SJSA1 (cell line): Measurements from ENCODE around the gene XRCC2. TPM values are rescaled to one million over a fixed set of nuclear protein-coding genes. Genes with fewer than 3 reads are reported as not detected.

ENCODE experiments used
- DNase-seq, 2 experiments: peaks; one replicate each; pipeline ENCODE4 v3.0.0-alpha.2; 2015 to 2020; ENCODE audit warnings: low spot score in 2 of 2, low read depth in 1 of 2
- H3K27ac ChIP-seq: fragments of 250-450 bp; sonication (Bioruptor Pico); 2 replicates; pipeline ENCODE4 v1.5.1; 2020; ENCODE audit warnings: mild to moderate bottlenecking, moderate library complexity
- H3K27me3 ChIP-seq: fragments of 250-450 bp; sonication (Bioruptor Pico); replicated peaks from 2 replicates; pipeline ENCODE4 v1.5.1; 2020; ENCODE audit warnings: mild to moderate bottlenecking, moderate library complexity
- H3K36me3 ChIP-seq: fragments of 250-450 bp; sonication (Bioruptor Pico); 2 replicates; pipeline ENCODE4 v1.5.1; 2020; ENCODE audit warnings: mild to moderate bottlenecking
- H3K4me1 ChIP-seq: fragments of 250-450 bp; sonication (Bioruptor Pico); replicated peaks from 2 replicates; pipeline ENCODE4 v1.6.1; 2021; ENCODE audit warnings: mild to moderate bottlenecking
- H3K4me3 ChIP-seq: fragments of 250-450 bp; sonication (Bioruptor Pico); 2 replicates; pipeline ENCODE4 v1.5.1; 2020; ENCODE audit warnings: mild to moderate bottlenecking
- H3K9me3 ChIP-seq: fragments of 250-450 bp; sonication (Bioruptor Pico); replicated peaks from 2 replicates; pipeline ENCODE4 v1.5.1; 2020; ENCODE audit warnings: mild to moderate bottlenecking
- total RNA-seq: library from RNA; depleted of rRNA; stranded (reverse); fragments of >200 nt; shearing (Covaris generic); gene quantifications from 2 replicates; pipeline ENCODE4 v1.2.3, GENCODE V29; 2014

The XRCC2 gene
- total RNA-seq, 1 experiment from 2014 or later: 12.1 TPM

GRCh38 chr7:152674860-152675758, 832 bp downstream of the XRCC2 start:
- peak overlapping the region; percentile 61 for H3K4me3 ChIP-seq
- H3K27ac ChIP-seq: peak overlapping the region; percentile 57
- H3K9me3 ChIP-seq: no peaks in the 10 kb centered on the region
- no peaks in the 10 kb centered on the region for H3K36me3 ChIP-seq
- no peaks in the 10 kb centered on the region for H3K27me3 ChIP-seq
- DNase-seq: peak; percentile 57 to 60
- no peaks in the 10 kb centered on the region for H3K4me1 ChIP-seq

- Histone ChIP-seq H3K27ac (no peak overlapping the region), H3K9me3 (no peaks in the 10 kb centered on the region), H3K27me3 (no peaks in the 10 kb centered on the region), H3K4me1 (no peaks in the 10 kb centered on the region), H3K36me3 (peaks cover 6% of the 10 kb centered on the region; the same call in 1 of the 2 replicates), H3K4me3 (no peak overlapping the region)
- no peak for DNase-seq
These were observed 2.0 kb downstream of the XRCC2 start for GRCh38 chr7:152673897-152674296.

DNA sequence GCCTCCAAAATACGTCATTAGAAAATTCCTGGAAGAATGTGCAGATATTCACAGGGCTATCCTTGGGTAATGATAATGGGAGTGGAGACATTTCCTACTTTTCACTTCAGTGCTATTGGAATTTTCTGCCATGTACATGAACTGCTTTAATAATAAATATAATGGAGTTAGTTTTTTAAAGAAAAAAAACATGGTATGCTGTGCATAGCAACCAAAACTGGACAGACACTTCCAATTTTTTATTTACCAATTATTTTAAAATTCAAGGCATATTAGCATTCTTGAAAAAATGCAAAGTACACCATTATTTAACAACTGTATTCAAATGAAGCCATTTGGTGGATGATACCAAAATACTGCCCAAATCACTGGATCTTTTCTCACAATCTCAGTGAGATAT, 3.3 kb downstream of the XRCC2 start:
- peaks cover 16% of the 10 kb centered on the region for H3K36me3 ChIP-seq
- no peaks in the 10 kb centered on the region for H3K27me3 ChIP-seq
- H3K27ac ChIP-seq: no peak overlapping the region

GRCh38 chr7:152669758-152670157, 6.2 kb downstream of the XRCC2 start:
- H3K27me3 ChIP-seq: no peaks in the 10 kb centered on the region
- no peak for DNase-seq
- H3K4me3 ChIP-seq: no peak overlapping the region

More for the DNA sequence above, 3.3 kb downstream of the XRCC2 start:
- no peaks in the 10 kb centered on the region for H3K9me3 ChIP-seq
- DNase-seq: no peak
- no peaks in the 10 kb centered on the region for H3K4me1 ChIP-seq
- H3K4me3 ChIP-seq: no peak overlapping the region

DNA sequence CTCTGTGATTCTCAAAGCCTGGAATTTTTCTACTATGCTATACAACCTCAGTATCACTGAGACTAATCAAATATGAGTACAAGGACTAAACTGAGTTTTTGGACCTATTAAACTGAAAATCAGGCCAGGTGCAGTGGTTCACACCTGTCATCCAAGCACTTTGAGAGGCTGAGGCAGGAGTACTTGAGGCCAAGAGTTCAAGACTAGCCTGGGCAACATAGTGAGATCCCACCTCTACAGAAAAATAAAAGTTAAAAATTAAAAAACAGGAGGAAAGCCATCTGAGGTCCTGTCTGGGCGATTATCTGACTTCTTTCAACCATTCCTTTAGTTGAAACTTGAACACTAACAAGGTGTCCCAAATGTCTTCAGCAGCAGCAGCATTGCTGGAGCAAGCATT, 7.0 kb downstream of the XRCC2 start:
- DNase-seq: no peak
- H3K4me3 ChIP-seq: no peak overlapping the region
- H3K9me3 ChIP-seq: no peaks in the 10 kb centered on the region
- H3K4me1 ChIP-seq: no peaks in the 10 kb centered on the region
- no peak overlapping the region for H3K27ac ChIP-seq
- peaks cover 22% of the 10 kb centered on the region for H3K36me3 ChIP-seq
- no peaks in the 10 kb centered on the region for H3K27me3 ChIP-seq

More at GRCh38 chr7:152669758-152670157, 6.2 kb downstream of the XRCC2 start:
- no peak overlapping the region for H3K27ac ChIP-seq
- no peaks in the 10 kb centered on the region for H3K9me3 ChIP-seq
- peaks cover 22% of the 10 kb centered on the region for H3K36me3 ChIP-seq
- H3K4me1 ChIP-seq: no peaks in the 10 kb centered on the region

- no peaks in the 10 kb centered on the region for H3K27me3 ChIP-seq
- H3K27ac ChIP-seq: no peak overlapping the region
- no peak overlapping the region for H3K4me3 ChIP-seq
- H3K36me3 ChIP-seq: peaks cover 22% of the 10 kb centered on the region
- no peaks in the 10 kb centered on the region for H3K4me1 ChIP-seq
- no peak for DNase-seq
- H3K9me3 ChIP-seq: no peaks in the 10 kb centered on the region
These were observed 8.0 kb downstream of the XRCC2 start for GRCh38 chr7:152667958-152668357.

GRCh38 chr7:152666078-152666477, 9.9 kb downstream of the XRCC2 start:
- DNase-seq: no peak
- Histone ChIP-seq H3K4me1 (no peaks in the 10 kb centered on the region), H3K4me3 (no peak overlapping the region), H3K36me3 (peaks cover 22% of the 10 kb centered on the region), H3K9me3 (no peaks in the 10 kb centered on the region), H3K27ac (no peak overlapping the region), H3K27me3 (no peaks in the 10 kb centered on the region)

DNA sequence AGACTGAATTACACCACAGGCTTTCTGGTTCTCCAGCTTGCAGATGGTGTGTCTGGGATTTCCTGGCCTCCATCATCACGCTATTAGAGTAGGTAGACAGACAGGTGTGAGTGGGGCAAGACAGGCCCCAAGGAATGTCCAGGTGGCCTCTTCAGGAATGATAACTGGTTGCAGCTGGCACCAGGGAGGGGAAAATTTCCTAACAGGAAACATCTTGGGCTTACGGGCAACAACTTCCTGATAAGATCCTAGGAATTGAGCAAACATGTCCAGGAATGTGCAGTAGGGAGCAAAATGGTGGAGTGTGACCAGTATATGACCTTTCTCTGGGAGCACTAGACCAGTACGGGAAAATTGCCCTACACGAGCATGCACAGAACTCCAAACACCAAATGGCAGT, 11.3 kb downstream of the XRCC2 start:
- Histone ChIP-seq H3K9me3 (no peaks in the 10 kb centered on the region), H3K36me3 (peaks cover 33% of the 10 kb centered on the region), H3K27me3 (no peaks in the 10 kb centered on the region), H3K4me1 (no peaks in the 10 kb centered on the region), H3K4me3 (no peak overlapping the region), H3K27ac (no peak overlapping the region)
- no peak for DNase-seq

DNA sequence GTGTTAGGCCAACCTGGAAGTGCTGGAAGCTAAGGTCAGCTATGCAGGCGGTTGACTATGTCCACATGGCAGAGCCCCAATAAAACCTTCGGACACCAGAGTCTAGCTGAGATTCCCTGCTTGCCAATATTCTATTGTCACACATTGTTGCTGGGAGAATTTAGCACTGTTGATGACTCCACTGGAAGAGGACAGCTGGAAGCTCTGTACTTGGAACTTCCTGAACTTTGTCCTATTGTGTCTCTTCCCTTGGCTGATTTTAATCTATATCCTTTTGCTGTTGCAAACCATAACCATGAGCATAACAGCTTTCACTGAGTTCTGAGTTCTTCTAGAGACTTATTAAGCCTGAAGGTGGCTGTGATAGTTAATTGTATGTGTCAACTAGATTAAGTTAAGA, 12.0 kb downstream of the XRCC2 start:
- no peak overlapping the region for H3K4me3 ChIP-seq
- H3K4me1 ChIP-seq: no peaks in the 10 kb centered on the region
- H3K9me3 ChIP-seq: no peaks in the 10 kb centered on the region
- H3K36me3 ChIP-seq: peaks cover 35% of the 10 kb centered on the region
- H3K27me3 ChIP-seq: no peaks in the 10 kb centered on the region
- H3K27ac ChIP-seq: no peak overlapping the region
- DNase-seq: no peak

DNA sequence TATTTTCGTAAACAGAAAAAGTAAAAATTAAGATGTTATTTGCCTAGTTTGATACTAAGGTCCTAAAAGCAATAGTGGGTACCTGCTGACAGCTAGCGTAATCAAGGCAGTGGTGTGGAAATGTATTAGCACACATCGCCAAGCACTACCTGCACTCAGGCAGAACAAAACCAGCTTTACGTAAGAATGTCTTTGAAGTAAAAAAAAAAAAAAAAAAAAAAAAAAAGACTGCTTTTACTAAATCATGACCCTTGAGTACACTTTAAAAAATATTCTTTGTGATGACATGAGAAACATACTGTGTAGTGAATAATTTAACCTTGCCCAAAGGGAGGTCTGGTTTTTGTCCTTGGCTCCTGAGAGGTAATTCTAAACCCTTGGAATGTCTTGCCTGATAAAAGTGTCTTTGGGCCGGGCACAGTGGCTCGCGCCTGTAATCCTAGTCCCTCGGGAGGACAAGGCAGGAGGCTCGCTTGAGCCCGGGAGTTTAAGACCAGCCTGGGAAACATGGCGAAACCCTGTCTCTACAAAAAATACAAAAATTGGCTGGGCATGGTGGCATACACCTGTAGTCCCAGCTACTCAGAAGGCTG, 12.7 kb downstream of the XRCC2 start:
- Histone ChIP-seq H3K27ac (no peak overlapping the region), H3K27me3 (no peaks in the 10 kb centered on the region), H3K36me3 (peaks cover 35% of the 10 kb centered on the region), H3K9me3 (no peaks in the 10 kb centered on the region), H3K4me3 (no peak overlapping the region), H3K4me1 (no peaks in the 10 kb centered on the region)
- DNase-seq: no peak

DNA sequence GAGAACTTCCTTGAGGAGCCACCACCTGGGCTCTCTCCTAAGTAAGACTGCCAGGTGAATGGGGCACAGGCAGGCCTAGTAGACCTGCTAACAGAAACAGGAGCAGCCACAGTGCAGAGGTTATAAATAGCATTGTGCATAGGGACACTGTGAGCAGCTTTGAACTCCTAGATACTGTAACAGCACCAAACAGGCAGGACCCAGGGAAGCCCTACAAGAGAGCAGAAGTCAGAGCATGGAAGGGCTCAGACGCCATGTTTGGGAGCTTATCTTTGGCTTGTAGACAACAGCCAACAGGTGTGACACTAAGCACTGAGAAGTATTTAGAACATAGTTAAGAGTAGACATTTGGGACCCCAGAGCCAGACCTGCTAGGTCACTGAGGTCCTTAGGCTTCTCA, 14.5 kb downstream of the XRCC2 start:
- no peak for DNase-seq
- peaks cover 36% of the 10 kb centered on the region for H3K36me3 ChIP-seq
- H3K4me1 ChIP-seq: no peaks in the 10 kb centered on the region
- H3K4me3 ChIP-seq: no peak overlapping the region
- no peak overlapping the region for H3K27ac ChIP-seq
- H3K9me3 ChIP-seq: no peaks in the 10 kb centered on the region
- no peaks in the 10 kb centered on the region for H3K27me3 ChIP-seq

- no peaks in the 10 kb centered on the region for H3K4me1 ChIP-seq
- H3K4me3 ChIP-seq: no peak overlapping the region
- no peaks in the 10 kb centered on the region for H3K9me3 ChIP-seq
- H3K27ac ChIP-seq: no peak overlapping the region
- peaks cover 38% of the 10 kb centered on the region for H3K36me3 ChIP-seq
- no peak for DNase-seq
- no peaks in the 10 kb centered on the region for H3K27me3 ChIP-seq
These were observed 15.9 kb downstream of the XRCC2 start for GRCh38 chr7:152660021-152660420.

DNA sequence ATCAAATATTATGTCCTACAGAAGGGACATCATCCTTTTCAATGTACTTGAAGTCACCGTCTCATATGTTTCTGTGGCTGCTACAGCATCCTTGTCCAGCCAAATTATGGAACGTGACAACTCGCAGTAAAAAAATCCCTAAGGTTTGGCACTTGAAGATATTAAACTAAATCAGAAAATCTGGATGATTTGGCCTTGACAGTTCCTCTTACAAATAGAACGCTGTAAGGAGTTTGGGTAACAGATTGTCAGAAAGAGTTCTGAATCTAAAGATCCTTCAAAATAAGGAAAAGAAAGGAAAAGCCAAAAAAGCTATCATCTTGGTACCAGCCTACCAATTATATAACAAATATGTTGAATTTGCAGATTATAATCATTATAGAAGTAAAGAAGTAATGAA, 21.0 kb downstream of the XRCC2 start:
- Histone ChIP-seq H3K4me1 (no peaks in the 10 kb centered on the region), H3K27me3 (no peaks in the 10 kb centered on the region), H3K27ac (no peak overlapping the region), H3K4me3 (no peak overlapping the region), H3K36me3 (peaks cover 38% of the 10 kb centered on the region), H3K9me3 (no peaks in the 10 kb centered on the region)
- DNase-seq: no peak

- Histone ChIP-seq H3K4me3 (no peak overlapping the region), H3K27me3 (no peaks in the 10 kb centered on the region), H3K36me3 (peaks cover 32% of the 10 kb centered on the region), H3K4me1 (no peaks in the 10 kb centered on the region), H3K9me3 (no peaks in the 10 kb centered on the region), H3K27ac (no peak overlapping the region)
- DNase-seq: no peak
These were observed 26.7 kb downstream of the XRCC2 start for GRCh38 chr7:152649220-152649619.
